A673 (cell line): ENCODE results near the gene QKI.

Source experiments
- CTCF ChIP-seq: fragments of 300-800, 200-600 bp; sonication (generic); conservative IDR thresholded peaks from 2 replicates; pipeline ENCODE4 v1.5.1; 2017; ENCODE audit warnings: low read depth, mild to moderate bottlenecking, antibody characterized with exemption, low read length, moderate library complexity, mixed read lengths
- EZH2 ChIP-seq: fragments of 200-600 bp; sonication (generic); IDR thresholded peaks from 2 replicates; pipeline ENCODE4 v1.6.1; 2017; ENCODE audit warnings: borderline replicate concordance, low read depth, mild to moderate bottlenecking, mixed read lengths, antibody characterized with exemption, low read length; ENCODE audit not compliant: poor library complexity, severe bottlenecking

GRCh38 chr6:163395831-163396185, 18.7 kb upstream of the QKI start:
- TF ChIP-seq CTCF (no peak), EZH2 (no peak)
